K562 (cell line): ENCODE results near the gene SIGLEC5. TPM values are rescaled to one million over a fixed set of nuclear protein-coding genes. Genes with fewer than 3 reads are reported as not detected.

Experiments
- ADNP ChIP-seq: fragments of 200-800 bp; sonication (Bioruptor generic); IDR thresholded peaks from 2 replicates; pipeline ENCODE4 v1.6.1; 2016; ENCODE audit warnings: missing genetic modification characterization, missing compliant biosample characterization
- ARNT ChIP-seq, 2 experiments: fragments of 450-650 bp; IDR thresholded peaks; 2 replicates each; pipeline ENCODE4 v1.6.1; 2016; ENCODE audit warnings: mild to moderate bottlenecking in 1 of 2
- BRD4 ChIP-seq: fragments of 200-600 bp; sonication (generic); IDR thresholded peaks from 2 replicates; pipeline ENCODE4 v1.6.1; 2017; ENCODE audit warnings: inconsistent platforms
- CBFA2T3 ChIP-seq: fragments of 450-650 bp; IDR thresholded peaks from 2 replicates; pipeline ENCODE4 v1.6.1; 2017
- CBFB ChIP-seq: sonication (generic); formaldehyde crosslinking; IDR thresholded peaks from 2 replicates; pipeline ENCODE4 v1.4.0; 2020; ENCODE audit warnings: mild to moderate bottlenecking, missing genetic modification reagents
- CHCHD3 ChIP-seq: fragments of 250-450 bp; sonication (Bioruptor Pico); IDR thresholded peaks from 2 replicates; pipeline ENCODE4 v2.1.2; 2022; ENCODE audit warnings: mild to moderate bottlenecking
- E2F3 ChIP-seq: fragments of 250-450 bp; sonication (Bioruptor Pico); IDR thresholded peaks from 2 replicates; pipeline ENCODE4 v1.4.0; 2020; ENCODE audit warnings: mild to moderate bottlenecking
- ELF1 ChIP-seq: fragments of 200-800 bp; sonication (Bioruptor generic); IDR thresholded peaks from 2 replicates; pipeline ENCODE4 v1.6.1; 2016; ENCODE audit warnings: missing genetic modification characterization, missing compliant biosample characterization
- ESRRA ChIP-seq: fragments of 450-650 bp; IDR thresholded peaks from 2 replicates; pipeline ENCODE4 v1.6.1; 2014; ENCODE audit warnings: low read depth, mild to moderate bottlenecking, moderate library complexity, borderline replicate concordance
- FOSL1 ChIP-seq: fragments of 200-800 bp; sonication (Bioruptor generic); conservative IDR thresholded peaks from 2 replicates; pipeline ENCODE4 v1.6.1; 2016; ENCODE audit warnings: missing genetic modification characterization, missing compliant biosample characterization
- FOXK1 ChIP-seq: sonication (generic); formaldehyde crosslinking; IDR thresholded peaks from 2 replicates; pipeline ENCODE4 v1.8.0; 2022; ENCODE audit warnings: missing genetic modification reagents, mild to moderate bottlenecking, borderline replicate concordance
- HMG20B ChIP-seq: fragments of 250-450 bp; sonication (Bioruptor Pico); IDR thresholded peaks from 2 replicates; pipeline ENCODE4 v1.5.0; 2021; ENCODE audit warnings: mild to moderate bottlenecking
- HNRNPLL ChIP-seq: fragments of 200-400 bp; formaldehyde crosslinking; IDR thresholded peaks from 2 replicates; pipeline ENCODE4 v1.6.1; 2017; ENCODE audit warnings: low read length, low read depth, mild to moderate bottlenecking; ENCODE audit not compliant: poor library complexity, severe bottlenecking
- KLF1 ChIP-seq: fragments of 450-650 bp; IDR thresholded peaks from 2 replicates; pipeline ENCODE4 v1.6.1; 2016; ENCODE audit warnings: missing genetic modification characterization, missing compliant biosample characterization
- LCOR ChIP-seq: sonication (generic); formaldehyde crosslinking; IDR thresholded peaks from 2 replicates; pipeline ENCODE4 v1.8.0; 2022; ENCODE audit warnings: mild to moderate bottlenecking, missing genetic modification reagents
- MAFF ChIP-seq: IDR thresholded peaks from 2 replicates; pipeline ENCODE4 v1.6.1; 2012; ENCODE audit warnings: low read length, improper control_type of control experiment
- PRMT5 ChIP-seq: sonication (generic); formaldehyde crosslinking; IDR thresholded peaks from 2 replicates; pipeline ENCODE4 v1.5.0; 2020; ENCODE audit warnings: missing genetic modification reagents
- RB1 ChIP-seq: fragments of 450-650 bp; IDR thresholded peaks from 2 replicates; pipeline ENCODE4 v1.6.1; 2017; ENCODE audit warnings: low read depth, mild to moderate bottlenecking
- SMAD3 ChIP-seq: fragments of 450-650 bp; formaldehyde crosslinking; conservative IDR thresholded peaks from 2 replicates; pipeline ENCODE4 v1.4.0; 2020; ENCODE audit warnings: mild to moderate bottlenecking
- SRSF7 ChIP-seq: fragments of 200-400 bp; formaldehyde crosslinking; optimal IDR thresholded peaks from 2 replicates; pipeline ENCODE3; 2017; ENCODE audit warnings: mild to moderate bottlenecking, low read depth, low read length
- SRSF9 ChIP-seq: fragments of 200-400 bp; formaldehyde crosslinking; IDR thresholded peaks from 2 replicates; pipeline ENCODE4 v1.6.1; 2017; ENCODE audit warnings: low read depth, low read length, borderline replicate concordance
- TCF3 ChIP-seq: sonication (generic); formaldehyde crosslinking; IDR thresholded peaks from 2 replicates; pipeline ENCODE4 v1.4.0; 2020; ENCODE audit warnings: mild to moderate bottlenecking, missing genetic modification reagents
- WHSC1 ChIP-seq: IDR thresholded peaks from one replicate; pipeline ENCODE4 v1.6.1; 2012; ENCODE audit warnings: low read length, control low read depth, inconsistent platforms
- XRCC4 ChIP-seq: IDR thresholded peaks from one replicate; pipeline ENCODE4 v1.6.1; 2011; ENCODE audit not compliant: insufficient read depth, insufficient read length; ENCODE audit errors: extremely low read depth
- YY1 ChIP-seq, 3 experiments: IDR thresholded peaks; 2 replicates each; pipeline ENCODE4 v1.6.1; 2011; ENCODE audit warnings: low read length in 2 of 3, mild to moderate bottlenecking in 2 of 3, moderate library complexity in 2 of 3, borderline replicate concordance in 1 of 3, control low read depth in 1 of 3, low read depth in 1 of 3; ENCODE audit not compliant: insufficient read depth in 3 of 3, insufficient replicate concordance in 2 of 3, control insufficient read depth in 1 of 3, insufficient read length in 1 of 3; ENCODE audit errors: extremely low read depth in 1 of 3
- ZC3H11A ChIP-seq: IDR thresholded peaks from 2 replicates; pipeline ENCODE4 v1.6.1; 2012; ENCODE audit warnings: low read depth, low read length, improper control_type of control experiment
- ZZZ3 ChIP-seq: fragments of 450-650 bp; IDR thresholded peaks from 2 replicates; pipeline ENCODE4 v1.6.1; 2016; ENCODE audit warnings: antibody characterized with exemption, mild to moderate bottlenecking, moderate library complexity
- polyA plus RNA-seq, 8 experiments: library from polyadenylated mRNA; depleted of rRNA in 4 of 8; stranded (reverse) in 5 of 8; unstranded in 3 of 8; fragments of >200 nt; fragmentation: Nextera tagmentation in 2 of 8; fragmentation: Illumina TruSeq in 1 of 8; extraction: Ambion mirVana in 2 of 8; extraction: Trizol in 1 of 8; gene quantifications; 2 replicates each; pipeline versions ENCODE4 v1.2.1 to v1.2.3, GENCODE V29; 2011 to 2014; ENCODE audit warnings: inconsistent platforms in 1 of 8, missing spikeins in 1 of 8
- total RNA-seq, 7 experiments: library from RNA; depleted of rRNA in 6 of 7; stranded (reverse); fragments of >200 nt in 6 of 7; fragmentation: Illumina TruSeq in 2 of 7; extraction: Trizol in 2 of 7; gene quantifications; 2 replicates each; pipeline versions ENCODE4 v1.2.1 to v1.2.3, GENCODE V29; 2011 to 2021; ENCODE audit warnings: low replicate concordance in 1 of 7
- TF ChIP-seq, protein P1 (sequence below): fragments of 450-650 bp; IDR thresholded peaks from one replicate; pipeline ENCODE4 v1.6.1; 2018; ENCODE audit warnings: mild to moderate bottlenecking, moderate library complexity; ENCODE audit not compliant: partially characterized antibody
- TF ChIP-seq, protein P2 (sequence below): fragments of 450-650 bp; IDR thresholded peaks from 2 replicates; pipeline ENCODE4 v1.6.1; 2016; ENCODE audit warnings: low read depth, mild to moderate bottlenecking, moderate library complexity
- TF ChIP-seq, protein P3 (sequence below): sonication (generic); formaldehyde crosslinking; IDR thresholded peaks from 2 replicates; pipeline ENCODE4 v1.8.0; 2022; ENCODE audit warnings: mild to moderate bottlenecking, missing genetic modification reagents

The SIGLEC5 gene
- total and polyA plus RNA-seq, 9 of the 15 experiments (the other 6 are each of a cell fraction or from before 2014, with no cell fraction given): 0.14 TPM; not detected in 8

DNA sequence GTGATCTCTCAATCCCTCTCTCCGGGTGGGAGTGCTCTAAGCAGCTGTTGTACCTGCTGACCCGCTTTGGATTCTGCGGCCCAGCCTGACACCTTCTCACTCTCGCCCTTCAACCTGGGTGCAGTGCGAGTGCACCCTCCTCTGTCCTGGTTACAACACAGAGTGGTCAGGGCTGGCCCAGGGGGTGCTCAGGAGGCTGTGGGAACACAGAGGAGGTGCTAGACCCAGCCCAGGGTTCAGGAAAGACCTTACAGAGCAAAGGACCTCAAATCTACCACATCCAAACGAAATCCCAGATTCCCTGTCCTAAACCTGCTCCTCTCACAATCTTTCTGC, 35.5 kb downstream of the SIGLEC5 start (continued):
- no peak for TF ChIP-seq YY1 (IDR thresholded peaks at IDR 0.05; ENCODE audit: borderline replicate concordance in 1 of 3, control insufficient read depth in 1 of 3, extremely low read depth in 1 of 3, insufficient read depth in 3 of 3, insufficient read length in 1 of 3, insufficient replicate concordance in 2 of 3, low read depth in 1 of 3, low read length in 2 of 3)
- TF ChIP-seq RB1: no peak
- no peak for TF ChIP-seq MAFF
- no peak for TF ChIP-seq CBFB (CRISPR knock-in tag)
- TF ChIP-seq E2F3 (CRISPR knock-in tag): no peak
- no peak for TF ChIP-seq HNRNPLL
- no peak for TF ChIP-seq ARNT (IDR thresholded peaks at IDR 0.05)
- TF ChIP-seq FOXK1 (CRISPR knock-in tag): no peak
- TF ChIP-seq ADNP (tag): no peak
- TF ChIP-seq WHSC1: no peak
- 0 out of 2 replicates have a peak, but pooled peaks have one; percentile 0 for TF ChIP-seq FOSL1 (tag)
- TF ChIP-seq ELF1 (tag): no peak
- no peak for TF ChIP-seq LCOR (CRISPR knock-in tag)
- 0 out of 2 replicates have a peak, but pooled peaks have one; percentile 1 for TF ChIP-seq ESRRA
- TF ChIP-seq, protein P1, sequence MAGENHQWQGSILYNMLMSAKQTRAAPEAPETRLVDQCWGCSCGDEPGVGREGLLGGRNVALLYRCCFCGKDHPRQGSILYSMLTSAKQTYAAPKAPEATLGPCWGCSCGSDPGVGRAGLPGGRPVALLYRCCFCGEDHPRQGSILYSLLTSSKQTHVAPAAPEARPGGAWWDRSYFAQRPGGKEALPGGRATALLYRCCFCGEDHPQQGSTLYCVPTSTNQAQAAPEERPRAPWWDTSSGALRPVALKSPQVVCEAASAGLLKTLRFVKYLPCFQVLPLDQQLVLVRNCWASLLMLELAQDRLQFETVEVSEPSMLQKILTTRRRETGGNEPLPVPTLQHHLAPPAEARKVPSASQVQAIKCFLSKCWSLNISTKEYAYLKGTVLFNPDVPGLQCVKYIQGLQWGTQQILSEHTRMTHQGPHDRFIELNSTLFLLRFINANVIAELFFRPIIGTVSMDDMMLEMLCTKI: no peak
- no peak for TF ChIP-seq TCF3 (CRISPR knock-in tag)
- TF ChIP-seq SRSF9: no peak
- TF ChIP-seq KLF1 (tag): no peak
- no peak for TF ChIP-seq ZC3H11A
- no peak for TF ChIP-seq PRMT5 (CRISPR knock-in tag)
- TF ChIP-seq SRSF7: no peak
- no peak for TF ChIP-seq XRCC4
- no peak for TF ChIP-seq CHCHD3 (CRISPR knock-in tag)
- TF ChIP-seq, protein P2, sequence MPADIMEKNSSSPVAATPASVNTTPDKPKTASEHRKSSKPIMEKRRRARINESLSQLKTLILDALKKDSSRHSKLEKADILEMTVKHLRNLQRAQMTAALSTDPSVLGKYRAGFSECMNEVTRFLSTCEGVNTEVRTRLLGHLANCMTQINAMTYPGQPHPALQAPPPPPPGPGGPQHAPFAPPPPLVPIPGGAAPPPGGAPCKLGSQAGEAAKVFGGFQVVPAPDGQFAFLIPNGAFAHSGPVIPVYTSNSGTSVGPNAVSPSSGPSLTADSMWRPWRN: no peak
- no peak for TF ChIP-seq ZZZ3
- TF ChIP-seq HMG20B: no peak
- TF ChIP-seq SMAD3 (CRISPR knock-in tag): no peak
- TF ChIP-seq, protein P3, sequence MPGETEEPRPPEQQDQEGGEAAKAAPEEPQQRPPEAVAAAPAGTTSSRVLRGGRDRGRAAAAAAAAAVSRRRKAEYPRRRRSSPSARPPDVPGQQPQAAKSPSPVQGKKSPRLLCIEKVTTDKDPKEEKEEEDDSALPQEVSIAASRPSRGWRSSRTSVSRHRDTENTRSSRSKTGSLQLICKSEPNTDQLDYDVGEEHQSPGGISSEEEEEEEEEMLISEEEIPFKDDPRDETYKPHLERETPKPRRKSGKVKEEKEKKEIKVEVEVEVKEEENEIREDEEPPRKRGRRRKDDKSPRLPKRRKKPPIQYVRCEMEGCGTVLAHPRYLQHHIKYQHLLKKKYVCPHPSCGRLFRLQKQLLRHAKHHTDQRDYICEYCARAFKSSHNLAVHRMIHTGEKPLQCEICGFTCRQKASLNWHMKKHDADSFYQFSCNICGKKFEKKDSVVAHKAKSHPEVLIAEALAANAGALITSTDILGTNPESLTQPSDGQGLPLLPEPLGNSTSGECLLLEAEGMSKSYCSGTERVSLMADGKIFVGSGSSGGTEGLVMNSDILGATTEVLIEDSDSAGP: no peak
- no peak for TF ChIP-seq BRD4
- TF ChIP-seq CBFA2T3: no peak
